A549 (cell line): Measurements from ENCODE around the gene TIMM44.
"Not testable (repeated sequence)": the region's sequence is repeated elsewhere in the genome, so short reads cannot be mapped to it uniquely, and the experiment has no call there.

Source experiments
- CBX2 ChIP-seq: fragments of 200-600 bp; sonication (generic); IDR thresholded peaks from 2 replicates; pipeline ENCODE4 v1.6.1; 2016; ENCODE audit warnings: low read depth, mild to moderate bottlenecking, borderline replicate concordance
- CEBPB ChIP-seq, 2 experiments: fragments of >200 bp in 1 of 2; sonication (Bioruptor Twin) in 1 of 2; formaldehyde crosslinking in 1 of 2; IDR thresholded peaks; 2 replicates each; pipeline ENCODE4 v1.6.1; 2012 to 2016
- CHD2 ChIP-seq: fragments of 150-350 bp; IDR thresholded peaks from 2 replicates; pipeline ENCODE4 v1.6.1; 2014; ENCODE audit warnings: low read length; ENCODE audit not compliant: partially characterized antibody
- CHD4 ChIP-seq: fragments of 200-600 bp; sonication (generic); IDR thresholded peaks from 2 replicates; pipeline ENCODE4 v1.6.1; 2016; ENCODE audit warnings: antibody characterized with exemption, mild to moderate bottlenecking, borderline replicate concordance
- CTCF ChIP-seq: fragments of >200 bp; sonication (Bioruptor Twin); formaldehyde crosslinking; IDR thresholded peaks from 3 replicates; pipeline ENCODE4 v1.5.1; 2016
- ESRRA ChIP-seq: fragments of 150-350 bp; IDR thresholded peaks from 2 replicates; pipeline ENCODE4 v1.6.1; 2014; ENCODE audit warnings: mild to moderate bottlenecking, low read length, borderline replicate concordance
- HOXB13 ChIP-seq: fragments of 250-450 bp; sonication (Bioruptor Pico); IDR thresholded peaks from 2 replicates; pipeline ENCODE4 v1.5.0; 2020; ENCODE audit warnings: low read depth, mild to moderate bottlenecking, moderate library complexity
- JUNB ChIP-seq: fragments of >200 bp; sonication (Bioruptor Twin); formaldehyde crosslinking; IDR thresholded peaks from 2 replicates; pipeline ENCODE4 v1.6.1; 2016
- MAX ChIP-seq: IDR thresholded peaks from 2 replicates; pipeline ENCODE4 v1.6.1; 2012
- PBX3 ChIP-seq: IDR thresholded peaks from 2 replicates; pipeline ENCODE4 v1.6.1; 2012
- POLR2A ChIP-seq: IDR thresholded peaks from 2 replicates; pipeline ENCODE4 v1.6.1; 2012; ENCODE audit warnings: mild to moderate bottlenecking, low read length
- RAD21 ChIP-seq, 2 experiments: fragments of >200 bp in 1 of 2; sonication (Bioruptor Twin) in 1 of 2; formaldehyde crosslinking in 1 of 2; IDR thresholded peaks in 1 of 2; conservative IDR thresholded peaks in 1 of 2; 2 replicates in 1 of 2; 3 replicates in 1 of 2; pipeline ENCODE4 v1.6.1; 2012 to 2018; ENCODE audit warnings: inconsistent platforms in 1 of 2
- REST ChIP-seq: fragments of 200-600 bp; sonication (generic); IDR thresholded peaks from 2 replicates; pipeline ENCODE4 v1.6.1; 2016; ENCODE audit warnings: antibody characterized with exemption, mild to moderate bottlenecking, moderate library complexity
- RFX5 ChIP-seq: fragments of 450-650 bp; IDR thresholded peaks from 2 replicates; pipeline ENCODE4 v1.7.1; 2014; ENCODE audit warnings: antibody characterized with exemption, mild to moderate bottlenecking, moderate library complexity

GRCh38 chr19:7918062-7918614 is 25.3 kb downstream of the TIMM44 start:
- not testable (repeated sequence) for TF ChIP-seq CTCF; POLR2A; RAD21 (conservative IDR thresholded peaks at IDR 0.05 in 1 of 2, IDR thresholded peaks at IDR 0.05 in 1 of 2); RFX5; REST; PBX3; JUNB; MAX; CHD4; CBX2; CEBPB (IDR thresholded peaks at IDR 0.05); ESRRA; HOXB13 (CRISPR knock-in tag); CHD2
